Measurements from ENCODE around the gene DOCK1.

GRCh38 chr10:127293640-127294039 lies 388.4 kb downstream of the DOCK1 start:
- TF ChIP-seq CTCF (IDR thresholded peaks at IDR 0.05) (no peak), EZH2phosphoT487 (IDR thresholded peaks at IDR 0.05) (no peak), EZH2 (IDR thresholded peaks at IDR 0.05) (no peak)
